Lower lobe of right lung (tissue), 2 donors: Measurements from ENCODE around the gene FGGY. TPM values are rescaled to one million over a fixed set of nuclear protein-coding genes. Genes with fewer than 3 reads are reported as not detected.

ENCODE experiments used
- ATAC-seq, 2 donors: fragments of 200-7000 bp; cut with Tn5 transposase; one replicate each; pipeline ENCODE4 v1.9.1; 2020 to 2022; ENCODE audit warnings: mild to moderate bottlenecking in 2 of 2, moderate library complexity in 2 of 2
- DNase-seq: peaks from one replicate; pipeline ENCODE4 v3.0.0-alpha.2; 2020
- H3K27ac ChIP-seq: fragments of 200-600 bp; one replicate; pipeline ENCODE4 v1.8.0; 2022
- H3K27me3 ChIP-seq: fragments of 200-600 bp; one replicate; pipeline ENCODE4 v1.8.0; 2022; ENCODE audit warnings: low read depth
- H3K36me3 ChIP-seq: fragments of 200-600 bp; one replicate; pipeline ENCODE4 v1.8.0; 2022; ENCODE audit warnings: mild to moderate bottlenecking
- H3K4me1 ChIP-seq: fragments of 200-600 bp; one replicate; pipeline ENCODE4 v1.8.0; 2022
- H3K4me3 ChIP-seq: fragments of 200-600 bp; one replicate; pipeline ENCODE4 v1.8.0; 2022; ENCODE audit warnings: mild to moderate bottlenecking
- H3K9me3 ChIP-seq: fragments of 200-600 bp; one replicate; pipeline ENCODE4 v1.8.0; 2022
- CTCF ChIP-seq: fragments of 200-600 bp; IDR thresholded peaks from one replicate; pipeline ENCODE4 v1.8.0; 2022; ENCODE audit warnings: antibody characterized with exemption, mild to moderate bottlenecking
- intact Hi-C: fragments of 100-400 bp; cut with DNase I; formaldehyde crosslinking; loops from one replicate; pipeline ENCODE4 v1.11.0; 2022
- total RNA-seq: library from RNA; stranded (reverse); fragmentation: NEBNext Ultra II Directional; extraction: Animal tissue kit (Norgen Biotek cat#: 25700); gene quantifications from one replicate; pipeline ENCODE4 v1.2.1, GENCODE V29; 2021
- donor health status: DM: no; HTN: yes; CAD: no; lungs with severe emphysema.

Gene FGGY
- total RNA-seq, 1 donor from 2014 or later: 31.4 TPM

GRCh38 chr1:59432531-59433439, 135.9 kb downstream of the FGGY start:
- no peak for DNase-seq
- H3K4me3 ChIP-seq: no peak overlapping the region
- no peak for TF ChIP-seq CTCF
- H3K27ac ChIP-seq: no peak overlapping the region
- peaks cover 19% of the 10 kb centered on the region for H3K4me1 ChIP-seq
- H3K36me3 ChIP-seq: no peaks in the 10 kb centered on the region
- intact Hi-C loops: no loop called here
- H3K9me3 ChIP-seq: no peaks in the 10 kb centered on the region
- ATAC-seq: peak; percentile 35 to 63
- H3K27me3 ChIP-seq: no peaks in the 10 kb centered on the region

- Histone ChIP-seq H3K27ac (no peak overlapping the region), H3K27me3 (no peaks in the 10 kb centered on the region), H3K36me3 (no peaks in the 10 kb centered on the region), H3K9me3 (no peaks in the 10 kb centered on the region), H3K4me3 (no peak overlapping the region), H3K4me1 (peaks cover 23% of the 10 kb centered on the region)
- no peak for DNase-seq
- TF ChIP-seq CTCF: no peak
- intact Hi-C loops: no loop called here
- no peak for ATAC-seq
Observed at GRCh38 chr1:59433440-59433813, 136.5 kb downstream of the FGGY start.

GRCh38 chr1:59434336-59434735, 137.4 kb downstream of the FGGY start:
- H3K4me1 ChIP-seq: peaks cover 23% of the 10 kb centered on the region
- no peaks in the 10 kb centered on the region for H3K9me3 ChIP-seq
- peak; percentile 49 to 79 for ATAC-seq
- H3K27ac ChIP-seq: no peak overlapping the region
- H3K4me3 ChIP-seq: no peak overlapping the region
- H3K36me3 ChIP-seq: no peaks in the 10 kb centered on the region
- no peaks in the 10 kb centered on the region for H3K27me3 ChIP-seq
- intact Hi-C loops: no loop called here
- no peak for DNase-seq
- TF ChIP-seq CTCF: no peak

- DNase-seq (no peak), ATAC-seq (no peak)
- H3K36me3 ChIP-seq: no peaks in the 10 kb centered on the region
- no peak for TF ChIP-seq CTCF
- no peaks in the 10 kb centered on the region for H3K9me3 ChIP-seq
- H3K27me3 ChIP-seq: no peaks in the 10 kb centered on the region
- H3K4me1 ChIP-seq: peaks cover 23% of the 10 kb centered on the region
- intact Hi-C loops: no loop called here
- H3K4me3 ChIP-seq: no peak overlapping the region
- no peak overlapping the region for H3K27ac ChIP-seq
Observed at GRCh38 chr1:59436637-59437036, 139.7 kb downstream of the FGGY start.

- Histone ChIP-seq H3K27ac (peak overlapping the region; percentile 28), H3K4me3 (no peak overlapping the region), H3K27me3 (no peaks in the 10 kb centered on the region), H3K9me3 (no peaks in the 10 kb centered on the region), H3K36me3 (no peaks in the 10 kb centered on the region), H3K4me1 (peaks cover 23% of the 10 kb centered on the region)
- intact Hi-C loops: no loop called here
- DNase-seq (no peak), ATAC-seq (peak in 1 of 2 donors; percentile 56)
- TF ChIP-seq CTCF: no peak
Observed at GRCh38 chr1:59438058-59438560, 141.2 kb downstream of the FGGY start.
